ENCODE results near the gene KLHDC10. TPM values are rescaled to one million over a fixed set of nuclear protein-coding genes. Genes with fewer than 3 reads are reported as not detected.

Gene KLHDC10
- total RNA-seq, 1 donor from 2014 or later = 26.6 TPM

- Histone ChIP-seq H3K4me1 (peaks cover 10% of the 10 kb centered on the region), H2AFZ (replicated peaks) (no peak overlapping the region), H3K9me3 (ENCODE audit: low read depth) (no peaks in the 10 kb centered on the region), H3K79me2 (ENCODE audit: low read depth) (peaks cover 56% of the 10 kb centered on the region), H3K9ac (peak overlapping the region; percentile 67), H3K27ac (no peak overlapping the region), H4K20me1 (ENCODE audit: low read depth) (peaks cover 8% of the 10 kb centered on the region), H3K4me2 (peak overlapping the region; percentile 88), H3K4me3 (peak overlapping the region; percentile 81), H3K27me3 (no peaks in the 10 kb centered on the region), H3F3A (ENCODE audit: low read depth) (peaks cover 6% of the 10 kb centered on the region), H3K36me3 (no peaks in the 10 kb centered on the region)
- no peaks in the 10 kb centered on the region for H3K9me3 Mint-ChIP-seq
- H3K36me3 Mint-ChIP-seq = peaks cover 3% of the 10 kb centered on the region
- peak overlapping the region; percentile 93 for H3K4me3 Mint-ChIP-seq
- H3K27ac Mint-ChIP-seq = peak overlapping the region; percentile 15
- TF ChIP-seq EZH2phosphoT487 (IDR thresholded peaks at IDR 0.05) = no peak
- TF ChIP-seq EZH2 (IDR thresholded peaks at IDR 0.05) = no peak
- no peak for TF ChIP-seq CTCF (IDR thresholded peaks at IDR 0.05)
- H3K27me3 Mint-ChIP-seq (ENCODE audit: insufficient read depth, low read depth) = no peaks in the 10 kb centered on the region
- peaks cover 28% of the 10 kb centered on the region for H3K4me1 Mint-ChIP-seq
- peak; percentile 29 for DNase-seq (ENCODE audit: low spot score)
Observed at GRCh38 chr7:130070861-130071622, 708 bp downstream of the KLHDC10 start.

- H3K27ac Mint-ChIP-seq = no peak overlapping the region
- no peaks in the 10 kb centered on the region for H3K27me3 Mint-ChIP-seq (ENCODE audit: insufficient read depth, low read depth)
Observed at GRCh38 chr7:130071701-130072622, 1.6 kb downstream of the KLHDC10 start.

More at GRCh38 chr7:130071701-130072622, 1.6 kb downstream of the KLHDC10 start:
- Histone ChIP-seq H3K36me3 (no peaks in the 10 kb centered on the region), H3F3A (ENCODE audit: low read depth) (peaks cover 6% of the 10 kb centered on the region), H2AFZ (replicated peaks) (no peak overlapping the region), H3K4me3 (peak overlapping the region; percentile 81), H3K9ac (no peak overlapping the region), H3K4me2 (peak overlapping the region; percentile 88), H4K20me1 (ENCODE audit: low read depth) (peaks cover 8% of the 10 kb centered on the region), H3K79me2 (ENCODE audit: low read depth) (peaks cover 65% of the 10 kb centered on the region), H3K27me3 (no peaks in the 10 kb centered on the region), H3K9me3 (ENCODE audit: low read depth) (no peaks in the 10 kb centered on the region), H3K4me1 (peaks cover 10% of the 10 kb centered on the region), H3K27ac (no peak overlapping the region)
- Mint-ChIP-seq H3K36me3 (peaks cover 3% of the 10 kb centered on the region), H3K4me1 (peaks cover 28% of the 10 kb centered on the region), H3K4me3 (peak overlapping the region; percentile 93), H3K9me3 (no peaks in the 10 kb centered on the region)
- TF ChIP-seq EZH2 (IDR thresholded peaks at IDR 0.05) (no peak), CTCF (IDR thresholded peaks at IDR 0.05) (peak; percentile 93), EZH2phosphoT487 (IDR thresholded peaks at IDR 0.05) (no peak)
- peak; percentile 90 for DNase-seq (ENCODE audit: low spot score)
